ENCODE measurements around the gene INSC. TPM values are rescaled to one million over a fixed set of nuclear protein-coding genes. Genes with fewer than 3 reads are reported as not detected.

The INSC gene
- total RNA-seq, 2 donors from 2014 or later: 0.52 to 3.6 TPM

GRCh38 chr11:15115686-15116085 is 963 bp downstream of the INSC start:
- intact Hi-C loops (cut with DNase I): no loop called here
- WGBS, 2 donors: 90 to 94% methylated on average over 3 to 5 of the region's 5 CpGs
- H3K4me3 ChIP-seq: no peak overlapping the region

GRCh38 chr11:15117751-15118150 is 3.0 kb downstream of the INSC start:
- no peak for DNase-seq
- 89 to 91% methylated on average over 4 of the region's 4 CpGs for WGBS, 2 donors
- H3K27ac ChIP-seq: no peak overlapping the region

More at GRCh38 chr11:15115686-15116085, 963 bp downstream of the INSC start:
- Histone ChIP-seq H3K27me3 (no peaks in the 10 kb centered on the region), H3K4me1 (peaks cover 4% of the 10 kb centered on the region), H3K27ac (no peak overlapping the region), H3K36me3 (replicated peaks in 1 of 2; ENCODE audit: insufficient read depth in 1 of 2, low read depth in 2 of 2) (no peaks in the 10 kb centered on the region), H3K9me3 (no peaks in the 10 kb centered on the region)
- DNase-seq (no peak), ATAC-seq (no peak)
- TF ChIP-seq CTCF (IDR thresholded peaks at IDR 0.05) (no peak), POLR2A (IDR thresholded peaks at IDR 0.05) (no peak)

GRCh38 chr11:15118431-15118830 is 3.7 kb downstream of the INSC start:
- no peak overlapping the region for H3K4me3 ChIP-seq
- DNase-seq (no peak), ATAC-seq (no peak)
- no peaks in the 10 kb centered on the region for H3K27me3 ChIP-seq
- no peaks in the 10 kb centered on the region for H3K36me3 ChIP-seq (replicated peaks in 1 of 2; ENCODE audit: insufficient read depth in 1 of 2, low read depth in 2 of 2)
- TF ChIP-seq POLR2A (IDR thresholded peaks at IDR 0.05) (no peak), CTCF (IDR thresholded peaks at IDR 0.05) (no peak)
- intact Hi-C loops (cut with DNase I): no loop called here
- peaks cover 4% of the 10 kb centered on the region for H3K4me1 ChIP-seq
- H3K9me3 ChIP-seq: no peaks in the 10 kb centered on the region
- H3K27ac ChIP-seq: no peak overlapping the region

More at GRCh38 chr11:15117751-15118150, 3.0 kb downstream of the INSC start:
- intact Hi-C loops (cut with DNase I): no loop called here
- no peaks in the 10 kb centered on the region for H3K9me3 ChIP-seq
- no peaks in the 10 kb centered on the region for H3K27me3 ChIP-seq
- H3K4me1 ChIP-seq: peaks cover 4% of the 10 kb centered on the region
- H3K4me3 ChIP-seq: no peak overlapping the region
- no peaks in the 10 kb centered on the region for H3K36me3 ChIP-seq (replicated peaks in 1 of 2; ENCODE audit: insufficient read depth in 1 of 2, low read depth in 2 of 2)
- ATAC-seq: no peak
- TF ChIP-seq POLR2A (IDR thresholded peaks at IDR 0.05) (no peak), CTCF (IDR thresholded peaks at IDR 0.05) (no peak)

- Histone ChIP-seq H3K9me3 (no peaks in the 10 kb centered on the region), H3K27ac (no peak overlapping the region), H3K27me3 (no peaks in the 10 kb centered on the region), H3K4me1 (peaks cover 2% of the 10 kb centered on the region), H3K4me3 (no peak overlapping the region), H3K36me3 (replicated peaks in 1 of 2; ENCODE audit: insufficient read depth in 1 of 2, low read depth in 2 of 2) (no peaks in the 10 kb centered on the region)
- intact Hi-C loops (cut with DNase I): no loop called here
- 87 to 90% methylated on average over 4 of the region's 4 CpGs for whole genome bisulfite sequencing, 2 donors
- ATAC-seq: no peak
- no peak for TF ChIP-seq CTCF (IDR thresholded peaks at IDR 0.05)
- no peak for TF ChIP-seq POLR2A (IDR thresholded peaks at IDR 0.05)
- DNase-seq: no peak
Observed at GRCh38 chr11:15119352-15119751, 4.6 kb downstream of the INSC start.

GRCh38 chr11:15119826-15120225 is 5.1 kb downstream of the INSC start:
- intact Hi-C loops (cut with DNase I): no loop called here
- no peak for ATAC-seq
- TF ChIP-seq CTCF (IDR thresholded peaks at IDR 0.05) (no peak), POLR2A (IDR thresholded peaks at IDR 0.05) (no peak)
- no peak overlapping the region for H3K27ac ChIP-seq
- no peaks in the 10 kb centered on the region for H3K27me3 ChIP-seq
- no peak for DNase-seq
- H3K4me1 ChIP-seq: no peaks in the 10 kb centered on the region
- H3K36me3 ChIP-seq (replicated peaks in 1 of 2; ENCODE audit: insufficient read depth in 1 of 2, low read depth in 2 of 2): no peaks in the 10 kb centered on the region
- no peak overlapping the region for H3K4me3 ChIP-seq
- 40 to 68% methylated on average over 1 of the region's 1 CpG for WGBS, 2 donors
- no peaks in the 10 kb centered on the region for H3K9me3 ChIP-seq

Measured in body of pancreas (tissue), 4 donors.